HG02678 (cell line): Measurements from ENCODE around the gene GPATCH8.

ENCODE experiments used
- ATAC-seq: cut with Tn5 transposase; IDR thresholded peaks from one replicate; pipeline ENCODE4 v1.9.1; 2021; ENCODE audit warnings: mild to moderate bottlenecking, moderate library complexity; ENCODE audit not compliant: unreplicated experiment

The GPATCH8 gene

DNA sequence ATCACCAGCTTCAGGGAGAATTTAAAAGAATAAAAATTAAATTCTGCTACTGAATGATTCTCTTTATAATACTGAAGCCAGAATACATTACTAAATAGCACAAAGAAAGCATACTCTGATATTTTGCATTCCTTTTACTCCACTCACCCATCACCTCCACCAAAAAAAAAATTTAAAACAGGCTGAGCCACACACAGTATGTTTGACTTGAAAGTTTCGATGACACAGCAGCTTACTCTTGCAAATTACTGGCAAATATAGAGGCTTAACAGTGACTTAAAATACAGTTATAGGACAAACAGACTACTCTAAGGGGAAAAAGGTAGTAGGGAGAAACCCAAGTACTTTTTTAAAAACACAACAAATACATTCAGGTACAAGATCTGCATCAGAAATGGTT, 39.2 kb downstream of the GPATCH8 start:
- ATAC-seq = no peak

DNA sequence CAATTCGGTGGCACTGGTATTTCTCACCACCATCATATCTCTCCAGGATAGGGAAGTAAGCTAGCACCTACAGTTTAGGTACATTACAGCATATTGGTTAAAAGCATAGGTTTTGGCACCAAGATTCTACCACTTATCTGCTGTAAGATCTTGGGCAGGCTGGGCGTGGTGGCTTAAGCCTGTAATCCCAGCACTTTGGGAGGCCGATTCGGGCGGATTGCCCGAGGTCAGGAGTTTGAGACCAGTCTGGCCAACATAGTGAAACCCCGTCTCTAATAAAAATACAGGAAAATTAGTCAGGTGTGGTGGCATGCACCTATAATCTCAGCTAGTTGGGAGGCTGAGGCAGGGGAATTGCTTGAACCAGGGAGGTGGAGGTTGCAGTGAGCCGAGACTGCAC, 51.4 kb downstream of the GPATCH8 start:
- ATAC-seq = no peak

DNA sequence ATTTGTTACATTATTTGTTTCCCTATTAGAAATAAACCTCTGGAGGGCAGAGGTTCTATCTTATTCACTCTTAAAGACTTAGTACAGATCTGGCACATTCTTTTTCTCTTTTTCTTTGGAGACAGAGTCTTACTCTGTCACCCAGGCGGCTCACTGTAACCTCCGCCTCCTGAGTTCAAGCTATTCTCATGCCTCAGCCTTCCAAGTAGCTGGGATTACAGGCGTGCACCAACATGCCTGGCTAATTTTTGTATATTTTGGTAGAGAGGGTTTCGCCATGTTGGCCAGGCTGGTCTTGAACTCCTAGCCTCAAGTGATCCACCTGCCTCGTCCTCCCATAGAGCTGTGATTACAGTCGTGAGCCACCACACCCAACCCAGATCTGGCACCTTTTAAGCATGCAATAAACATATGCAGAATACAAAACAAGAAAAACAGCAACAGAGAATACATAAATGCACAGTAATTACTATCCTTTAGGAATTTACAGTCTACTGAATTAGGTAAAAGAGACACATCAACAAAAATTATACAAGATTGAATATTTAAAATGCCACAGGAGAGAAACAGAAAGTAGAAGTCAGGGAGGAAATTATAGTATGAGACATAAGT, 52.1 kb downstream of the GPATCH8 start:
- ATAC-seq = no peak

DNA sequence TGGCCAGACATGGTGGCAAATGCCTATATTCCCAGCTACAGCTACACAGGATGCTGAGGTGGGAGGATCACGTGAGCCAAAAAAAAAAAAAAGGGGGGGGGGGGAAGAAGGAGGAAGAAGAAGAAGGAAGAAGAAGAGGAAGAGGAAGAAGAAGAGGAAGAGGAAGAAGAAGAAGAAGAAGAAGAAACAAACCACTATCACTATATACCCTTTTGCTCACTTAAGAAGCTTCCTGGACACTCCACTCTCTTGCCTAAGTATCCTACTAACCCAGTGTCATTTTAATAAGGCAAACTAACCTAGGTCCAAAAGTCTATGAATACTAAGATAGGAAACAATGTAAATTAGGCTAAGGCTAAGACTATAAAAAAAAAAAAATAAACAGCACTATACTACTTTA, 54.8 kb downstream of the GPATCH8 start:
- no peak for ATAC-seq

DNA sequence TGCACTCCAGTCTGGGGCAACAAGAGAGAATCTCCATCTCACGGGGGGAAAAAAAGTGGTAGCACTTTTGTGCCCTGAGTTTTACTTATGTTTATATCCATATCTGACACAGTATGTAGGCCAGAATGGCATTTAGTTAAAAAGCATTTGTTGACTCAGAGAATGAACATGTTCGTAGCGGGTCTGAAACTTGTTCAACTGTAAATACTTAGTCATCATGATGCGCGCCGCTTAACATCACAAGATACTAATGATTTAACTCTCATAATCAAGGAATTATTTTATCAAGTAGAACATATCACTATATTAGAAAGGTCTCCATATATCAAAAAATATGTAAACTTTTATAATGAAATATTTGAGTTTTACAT, 58.5 kb downstream of the GPATCH8 start:
- ATAC-seq = no peak

DNA sequence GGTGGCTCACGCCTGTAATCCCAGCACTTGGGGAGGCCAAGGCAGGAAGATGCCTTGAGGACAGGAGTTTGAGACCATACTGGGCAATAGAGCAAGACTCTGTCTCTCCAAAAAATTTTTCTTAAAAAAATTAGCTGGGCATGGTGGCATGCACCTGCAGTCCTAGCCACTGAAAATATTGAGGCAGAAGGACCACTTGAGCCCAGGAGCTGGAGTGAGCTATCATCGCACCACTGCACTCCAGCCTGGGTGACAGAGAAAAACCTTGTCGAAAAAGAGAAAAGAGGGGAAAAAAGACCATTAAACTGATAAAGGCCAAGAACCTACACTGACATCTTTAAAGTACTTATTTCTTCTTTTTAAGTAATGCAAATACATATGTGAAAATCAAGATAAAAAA, 60.4 kb downstream of the GPATCH8 start:
- ATAC-seq = no peak

DNA sequence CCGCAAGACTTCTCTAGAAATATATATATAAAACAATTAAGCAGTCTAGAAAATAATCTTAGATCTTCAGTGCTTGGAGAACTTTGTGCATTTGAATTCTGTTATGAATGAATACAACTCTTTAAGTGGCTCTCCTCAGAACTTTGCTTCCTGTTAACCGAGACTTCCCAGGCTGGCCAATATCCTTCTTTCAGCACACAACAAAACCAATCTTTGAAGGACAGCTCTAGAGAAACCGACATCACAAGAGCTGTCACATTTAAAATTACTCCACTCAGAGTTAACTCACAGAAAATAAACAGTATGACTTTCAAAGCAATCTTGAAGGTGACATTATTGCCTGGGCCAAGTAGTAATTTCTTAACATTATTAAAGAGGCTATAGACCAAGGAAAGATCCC, 64.0 kb downstream of the GPATCH8 start:
- ATAC-seq = no peak

DNA sequence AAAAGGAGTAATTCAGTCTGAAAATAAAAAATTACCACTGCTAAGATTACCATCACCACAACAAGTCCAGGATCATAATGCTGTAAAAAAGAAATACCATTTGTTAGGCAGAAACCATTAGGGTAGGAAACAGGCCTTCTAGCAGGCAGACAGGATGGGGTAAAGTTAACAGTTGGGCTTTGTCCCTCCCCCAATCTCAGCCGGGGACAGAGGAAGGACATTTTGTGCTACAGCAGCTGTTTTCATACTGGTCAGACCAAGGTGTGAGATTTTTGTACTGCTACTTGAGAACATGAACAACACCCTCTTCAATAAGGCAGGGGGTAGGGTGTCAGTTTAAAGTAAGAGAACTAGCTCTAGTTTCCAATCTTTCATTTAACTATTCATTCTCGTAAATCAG, 64.6 kb downstream of the GPATCH8 start:
- ATAC-seq = no peak

DNA sequence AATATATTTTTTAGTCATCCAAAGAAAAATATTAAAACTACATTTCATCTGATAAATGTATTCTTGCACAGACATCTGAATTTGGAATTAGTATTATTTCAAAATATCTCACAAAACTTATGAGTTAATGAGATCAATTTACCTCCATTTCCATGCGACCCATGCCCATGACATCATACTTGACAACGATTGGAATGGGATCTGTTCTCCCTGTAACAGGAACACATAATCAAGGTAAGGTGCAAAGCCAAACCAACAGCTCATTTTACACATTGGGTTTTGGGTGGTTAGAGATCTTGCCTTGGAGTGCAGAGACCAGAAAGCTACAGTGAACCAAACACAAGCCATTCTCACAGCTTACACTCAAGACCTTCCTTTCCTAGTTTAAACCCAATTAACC, 66.9 kb downstream of the GPATCH8 start:
- ATAC-seq = no peak

DNA sequence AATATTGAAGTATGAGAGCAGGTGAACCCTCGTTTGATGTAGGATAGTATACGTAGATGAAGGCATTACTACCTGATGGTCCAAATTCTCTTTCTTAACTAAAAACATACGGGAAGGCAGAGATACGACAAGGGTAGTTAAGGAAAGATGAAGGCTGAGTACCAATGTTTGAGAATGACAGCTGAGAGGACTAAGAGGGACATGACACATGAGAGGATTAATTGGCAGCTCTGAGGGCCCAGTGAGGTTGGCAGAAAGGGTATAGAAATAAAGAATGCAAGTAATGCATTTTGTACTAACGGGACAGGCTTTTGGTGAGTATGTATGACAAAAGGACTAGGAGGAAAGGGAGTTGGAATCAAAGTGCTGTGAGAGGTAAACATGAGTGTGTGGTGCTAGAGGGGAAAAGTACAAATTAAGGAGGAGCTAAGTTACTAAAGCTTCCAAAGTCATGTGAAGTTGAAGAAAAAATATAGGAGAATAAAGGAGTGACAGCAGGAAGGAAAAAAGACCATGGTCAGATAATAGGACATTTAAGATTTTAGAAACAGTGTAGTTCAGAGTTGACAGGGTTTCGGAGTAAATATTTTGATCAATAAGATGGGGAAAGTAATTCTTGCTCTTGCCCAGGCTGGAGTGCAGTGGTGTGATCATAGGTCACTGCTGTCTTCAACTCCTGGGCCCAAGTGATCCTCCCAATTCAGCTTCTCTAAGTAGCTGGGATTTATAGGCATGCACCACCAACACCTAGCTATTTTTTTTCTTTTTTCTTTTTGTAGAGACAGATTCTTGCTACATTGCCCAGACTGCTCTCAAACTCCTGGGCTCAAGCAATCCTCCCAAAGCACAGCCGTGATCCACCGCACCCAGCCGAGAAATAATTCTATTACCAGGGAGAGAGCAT, 70.7 kb downstream of the GPATCH8 start:
- ATAC-seq = no peak

DNA sequence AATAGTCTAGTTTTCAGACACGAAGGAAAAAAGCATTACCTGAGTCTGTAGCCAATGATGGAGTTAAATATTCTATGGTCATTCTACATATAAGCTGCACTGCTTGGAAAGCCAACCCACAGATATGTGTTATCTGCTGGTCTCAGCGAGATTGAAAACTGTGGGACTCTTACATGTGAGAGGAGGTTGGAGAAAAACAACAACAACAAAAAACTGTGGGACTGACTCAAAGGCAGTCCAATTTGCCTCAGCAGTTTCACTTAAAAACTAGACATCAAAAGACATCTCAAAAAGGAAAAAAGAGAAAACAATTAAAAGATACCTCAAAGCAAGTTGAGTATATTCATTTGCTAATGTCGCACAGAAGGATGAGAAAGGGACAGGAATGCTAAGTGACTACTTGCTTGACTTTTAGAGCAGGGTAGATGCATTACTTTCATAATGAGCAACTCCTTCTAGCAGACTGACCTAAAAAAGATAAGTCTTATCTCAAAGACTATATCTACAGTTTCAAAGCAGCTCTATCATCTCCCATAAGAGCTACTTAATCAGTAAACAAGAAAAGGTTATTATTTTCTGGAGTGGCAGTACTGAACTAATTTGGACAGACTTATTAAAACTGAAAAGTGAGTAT, 78.3 kb downstream of the GPATCH8 start:
- ATAC-seq = no peak

DNA sequence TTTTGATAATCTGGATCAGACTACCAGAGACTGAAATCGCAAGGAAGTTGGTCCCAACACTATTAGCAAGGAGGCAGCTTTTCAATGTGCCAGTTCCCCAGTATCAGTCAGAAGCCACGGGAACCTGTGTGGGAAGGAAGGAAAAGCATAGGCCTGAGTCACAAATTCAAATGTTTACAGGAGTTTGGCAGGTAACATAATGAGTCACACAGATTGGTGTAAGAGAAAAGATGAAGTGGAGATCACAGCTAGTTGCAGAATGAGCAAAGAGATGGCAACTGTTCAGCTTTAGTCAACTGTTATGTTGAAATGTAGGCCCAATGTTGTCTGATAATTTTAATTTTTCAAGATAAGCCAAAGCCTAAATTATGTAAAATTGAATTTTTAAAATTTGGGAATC, 85.7 kb downstream of the GPATCH8 start:
- ATAC-seq = no peak

DNA sequence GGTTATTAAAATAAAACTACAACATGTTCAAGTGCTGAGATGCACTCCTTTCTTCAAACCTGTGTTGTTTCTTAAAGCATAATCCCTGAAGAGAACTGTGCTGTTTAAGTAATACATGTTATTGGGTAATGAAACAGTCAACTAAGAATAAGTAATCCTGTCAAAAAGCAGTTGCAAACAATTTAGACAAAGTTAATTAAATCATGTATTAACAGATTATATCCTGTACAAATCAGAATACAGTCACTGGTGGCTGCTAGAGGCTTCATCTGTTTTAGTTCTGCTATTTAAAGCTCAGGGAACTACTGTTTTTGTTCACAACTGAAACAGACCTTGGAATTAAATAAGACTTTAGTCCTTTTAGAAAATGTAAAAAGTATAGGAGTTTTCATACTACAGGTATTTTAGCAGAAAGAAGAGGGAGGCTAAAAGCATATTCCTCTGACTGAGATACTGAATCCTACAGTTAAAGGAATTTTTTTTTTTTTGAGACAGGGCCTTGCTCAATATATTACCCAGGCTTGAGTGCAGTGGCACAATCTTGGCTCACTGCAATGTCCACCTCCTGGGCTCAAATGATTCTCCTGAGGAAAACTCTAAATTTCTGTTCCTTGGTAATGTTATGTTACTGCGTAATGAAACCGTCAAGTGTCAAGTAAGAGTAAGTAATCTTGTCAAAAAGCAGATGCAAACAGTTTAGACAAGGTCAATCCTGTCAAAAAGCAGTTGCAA, 86.5 kb downstream of the GPATCH8 start:
- no peak for ATAC-seq

DNA sequence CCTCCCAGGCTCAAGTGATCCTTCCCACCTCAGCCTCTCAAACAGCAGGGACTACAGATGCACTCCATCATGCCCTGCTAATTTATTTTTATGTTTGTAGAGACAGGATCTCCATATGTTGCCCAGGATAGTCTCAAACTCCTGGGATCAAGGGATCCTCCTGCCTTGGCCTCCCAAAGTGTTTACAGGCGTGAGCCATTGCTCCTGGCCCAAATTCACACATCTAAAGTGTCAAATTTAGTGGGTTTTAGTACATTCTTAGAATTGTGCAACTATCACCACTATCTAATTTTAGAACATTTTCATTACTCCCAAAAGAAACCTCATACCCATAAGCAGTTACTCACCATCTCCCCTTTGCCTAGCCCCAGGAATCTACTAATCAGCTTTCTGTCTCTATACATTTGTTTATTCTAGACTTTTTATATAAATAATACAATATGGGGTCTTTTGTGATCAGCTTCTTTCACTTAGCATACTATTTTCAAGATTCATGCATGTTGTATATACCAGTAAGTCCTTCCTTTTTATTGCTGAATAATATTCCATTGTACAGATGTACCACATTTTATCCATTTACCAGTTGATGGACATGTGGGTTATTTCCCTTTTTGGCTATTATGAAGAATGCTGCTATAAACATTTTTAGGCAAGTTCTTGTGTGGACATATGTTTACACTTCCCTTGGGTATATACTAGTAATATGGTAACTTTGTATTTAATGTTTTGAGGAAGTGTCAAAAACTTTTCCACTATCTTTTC, 88.6 kb downstream of the GPATCH8 start:
- no peak for ATAC-seq

DNA sequence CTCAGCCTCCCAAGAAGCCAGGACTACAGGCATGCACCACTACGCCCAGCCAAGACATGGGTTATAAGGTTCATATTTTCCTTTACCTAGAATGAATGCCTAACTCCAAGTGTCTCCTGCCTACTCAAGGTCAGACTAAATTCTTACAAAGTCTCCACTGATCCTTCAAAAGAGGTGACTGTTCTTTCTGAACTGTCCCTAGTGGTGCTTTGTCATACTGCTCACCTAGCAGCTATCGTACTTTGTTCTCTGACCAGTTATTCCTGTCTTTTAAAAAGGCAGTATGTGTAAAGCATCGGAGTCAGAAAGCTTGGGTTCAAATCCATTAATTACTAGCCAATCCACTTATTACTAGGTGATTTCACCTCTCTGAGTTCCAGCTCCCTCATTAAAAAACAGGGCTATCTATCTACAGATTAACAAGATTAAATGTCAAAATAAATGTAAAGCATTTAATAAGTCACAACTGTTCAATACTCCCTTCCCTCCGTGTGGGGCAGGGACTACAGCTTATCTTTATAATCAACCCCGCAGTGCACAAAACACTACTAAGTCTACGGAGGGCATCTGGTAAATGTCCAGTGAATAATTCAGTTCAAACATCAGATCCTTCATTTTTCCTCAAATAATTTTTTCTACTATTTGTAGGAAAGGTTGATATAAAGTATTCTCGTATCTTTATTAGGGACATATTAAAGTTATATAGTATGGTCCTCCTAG, 93.7 kb downstream of the GPATCH8 start:
- ATAC-seq = no peak

DNA sequence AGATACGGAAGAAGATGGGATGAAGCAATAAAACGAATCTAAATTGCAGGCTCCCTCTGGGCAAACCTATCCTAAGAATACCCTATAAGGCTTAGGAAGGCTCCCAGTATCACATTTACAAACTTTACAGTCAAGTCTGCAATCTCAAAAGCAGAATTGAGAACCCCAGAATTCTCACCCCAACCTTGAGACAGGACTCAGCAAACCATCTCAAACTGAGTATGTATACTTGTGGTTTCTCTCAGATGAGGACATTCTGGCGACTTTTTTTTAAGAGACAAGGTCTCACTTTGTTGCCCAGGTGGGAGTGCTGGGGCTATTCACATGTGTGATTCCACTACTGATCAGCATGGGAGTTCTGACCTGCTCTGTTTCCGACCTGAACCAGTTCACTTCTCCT, 94.4 kb downstream of the GPATCH8 start:
- no peak for ATAC-seq

DNA sequence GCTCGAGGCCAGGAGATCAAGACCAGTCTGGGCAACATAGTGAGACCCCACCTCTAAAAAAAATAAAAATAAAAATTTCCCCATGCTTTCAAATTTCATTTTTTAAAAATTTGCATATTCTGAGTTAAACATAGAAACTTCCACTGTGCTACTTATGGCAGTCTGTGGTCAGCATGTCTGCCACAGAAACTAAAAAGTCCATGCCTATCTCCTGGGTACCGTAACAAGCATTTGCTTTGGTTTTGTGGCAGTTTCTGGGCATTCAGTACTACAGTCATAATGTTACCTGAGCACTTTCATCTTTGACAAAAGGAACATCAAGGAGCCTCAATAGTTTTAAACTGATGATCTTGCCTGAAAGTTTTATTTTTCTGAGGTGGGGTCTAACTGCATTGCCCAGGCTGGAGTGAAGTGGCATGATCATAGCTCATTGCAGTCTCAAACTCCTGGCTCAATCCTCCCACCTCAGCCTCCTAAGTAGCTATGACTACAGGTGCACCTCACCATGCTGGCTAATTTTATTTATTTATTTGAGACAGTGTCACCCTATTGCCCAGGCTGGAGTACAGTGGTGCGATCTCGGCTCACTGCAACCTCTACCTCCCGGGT, 100.5 kb downstream of the GPATCH8 start:
- no peak for ATAC-seq

DNA sequence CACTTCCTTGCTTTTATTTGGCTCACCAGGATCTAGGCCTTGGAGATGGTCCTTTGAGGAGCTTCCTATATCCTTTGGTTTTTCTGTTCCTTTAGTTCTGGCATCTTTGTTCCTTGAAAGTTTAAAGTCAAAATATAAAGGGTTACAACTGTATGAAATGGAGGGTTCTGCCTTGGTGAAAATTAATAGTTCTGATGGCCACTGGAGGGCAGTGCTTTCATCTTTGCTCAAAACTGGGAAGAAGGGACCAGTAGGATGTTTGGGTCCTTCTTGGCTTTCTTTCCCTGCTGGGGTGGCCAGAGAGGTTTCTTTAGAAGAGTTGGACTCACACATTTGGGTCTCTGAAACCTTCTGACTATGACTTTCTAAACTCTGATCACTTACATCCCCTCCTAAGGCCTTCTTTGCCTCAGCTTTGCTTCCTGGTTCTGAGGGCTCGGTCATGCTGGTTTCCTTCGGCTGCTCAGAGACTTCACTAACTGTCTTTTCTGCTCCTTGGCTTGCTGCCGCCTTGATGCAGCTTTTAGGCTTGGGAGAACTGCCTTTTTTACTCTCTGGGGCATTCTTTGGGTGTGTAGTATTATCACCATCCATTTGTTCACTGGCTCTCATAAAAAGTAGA, 102.9 kb downstream of the GPATCH8 start:
- no peak for ATAC-seq
